Stimulated activated CD8-positive, alpha-beta memory T cell treated with anti-CD3 and anti-CD28 coated beads, Interleukin-7, amount 100 ng/mL, for 1 hour (primary cell): ENCODE data around the gene PLD3.

Experiments used
- DNase-seq, 2 donors: peaks; one replicate each; pipeline ENCODE4 v3.0.0-alpha.2; 2020; ENCODE audit warnings: low read depth in 2 of 2

The PLD3 gene

DNA sequence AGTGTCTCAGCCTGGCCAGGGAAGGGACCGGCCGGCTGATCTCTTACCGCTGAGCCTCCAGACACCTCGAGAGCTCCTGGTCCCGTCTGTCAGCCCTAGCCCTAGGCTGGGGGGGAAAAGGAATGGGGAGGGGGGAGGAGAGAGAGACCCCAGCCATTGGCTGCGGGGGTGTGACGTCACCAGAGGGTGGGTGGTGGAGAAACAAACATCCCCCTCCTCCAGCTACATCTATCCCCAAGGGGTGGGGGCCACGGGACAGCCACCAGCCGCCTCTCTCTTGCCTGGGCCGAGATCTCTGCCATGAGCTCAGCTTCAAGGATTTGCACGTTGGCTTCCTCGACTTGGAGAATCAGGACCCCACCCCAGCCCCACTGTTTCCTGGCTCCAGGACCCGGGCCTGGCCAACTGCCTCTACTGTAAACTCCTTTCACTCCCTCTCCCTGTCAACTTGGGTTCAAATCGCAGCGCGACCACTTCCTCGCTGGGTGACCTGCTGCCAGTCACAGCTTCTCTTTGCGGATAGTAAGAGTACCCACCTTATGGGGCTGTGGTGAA lies 64.9 kb downstream of the PLD3 start, which contains the start of gene PRX:
Gene PRX, minus strand, starts transcription at position 88 of the 555 bp plus-strand sequence. CDS start 5,446 bp downstream, outside the sequence.
- DNase-seq = no peak

DNA sequence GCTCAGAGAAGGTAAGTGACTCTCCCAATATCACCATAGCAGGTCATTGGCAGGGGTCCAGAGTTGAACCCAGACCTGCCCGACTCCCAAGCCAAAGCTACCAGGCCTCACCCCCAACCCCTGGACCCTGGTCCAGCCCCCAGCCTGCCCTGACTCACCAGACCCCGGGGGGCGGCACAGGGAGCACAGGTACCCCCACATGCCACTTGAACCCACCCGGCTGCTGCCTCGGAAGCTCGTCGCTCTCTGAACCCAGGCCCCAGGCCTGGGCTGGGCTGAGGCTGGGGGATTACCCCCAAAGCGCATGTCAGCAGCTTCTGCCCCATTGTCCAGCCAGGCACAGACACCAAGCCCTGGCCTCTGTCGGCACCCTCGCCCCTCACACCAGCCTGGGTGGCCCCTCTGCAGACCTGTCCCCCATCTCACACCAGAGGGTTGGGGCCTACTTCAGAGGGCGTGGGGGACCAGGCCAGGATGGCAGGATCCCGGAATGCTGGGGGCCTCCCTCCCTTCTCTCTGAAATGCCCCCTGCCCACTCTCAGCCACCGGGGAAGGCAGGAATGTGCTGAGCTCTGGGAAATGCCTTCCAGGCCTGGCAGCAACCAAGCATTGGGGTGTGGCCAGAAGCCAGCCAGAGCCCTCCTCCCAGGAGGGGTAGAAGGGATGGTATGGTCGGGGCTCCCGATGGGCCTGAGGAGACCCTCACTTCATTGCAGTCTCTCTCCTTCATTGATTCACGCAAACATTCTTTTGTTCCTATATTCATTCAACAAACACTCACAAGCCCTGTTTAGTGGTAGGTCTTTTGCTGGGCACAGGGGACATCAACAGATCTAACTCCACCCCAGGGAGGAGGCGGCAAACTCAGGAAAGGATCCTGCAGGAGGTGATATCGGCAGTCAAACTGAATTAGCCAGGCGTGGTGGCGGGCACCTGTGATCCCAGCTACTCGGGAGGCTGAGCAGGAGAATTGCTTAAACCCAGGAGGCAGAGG lies 66.3 kb downstream of the PLD3 start:
- DNase-seq = no peak

DNA sequence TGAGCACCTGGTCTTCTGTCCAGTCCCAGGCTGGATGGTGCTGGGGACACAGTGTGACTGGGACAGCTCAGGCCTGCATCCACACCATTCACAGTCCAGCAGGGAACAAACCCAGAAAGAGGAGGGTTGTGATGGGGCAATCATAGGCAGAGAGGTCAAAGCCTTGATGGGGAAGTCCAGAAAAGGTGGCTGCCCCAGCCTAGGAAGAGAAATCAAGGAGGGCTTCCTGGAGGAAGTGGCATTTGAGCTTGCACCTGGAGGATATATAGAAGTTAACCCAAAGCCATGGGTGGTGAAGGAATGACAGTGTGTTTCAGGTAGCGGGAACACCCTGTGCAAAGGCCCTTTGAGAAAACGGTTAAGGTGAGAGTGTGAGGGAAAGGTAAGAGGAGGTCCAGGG lies 67.3 kb downstream of the PLD3 start:
- DNase-seq = no peak

DNA sequence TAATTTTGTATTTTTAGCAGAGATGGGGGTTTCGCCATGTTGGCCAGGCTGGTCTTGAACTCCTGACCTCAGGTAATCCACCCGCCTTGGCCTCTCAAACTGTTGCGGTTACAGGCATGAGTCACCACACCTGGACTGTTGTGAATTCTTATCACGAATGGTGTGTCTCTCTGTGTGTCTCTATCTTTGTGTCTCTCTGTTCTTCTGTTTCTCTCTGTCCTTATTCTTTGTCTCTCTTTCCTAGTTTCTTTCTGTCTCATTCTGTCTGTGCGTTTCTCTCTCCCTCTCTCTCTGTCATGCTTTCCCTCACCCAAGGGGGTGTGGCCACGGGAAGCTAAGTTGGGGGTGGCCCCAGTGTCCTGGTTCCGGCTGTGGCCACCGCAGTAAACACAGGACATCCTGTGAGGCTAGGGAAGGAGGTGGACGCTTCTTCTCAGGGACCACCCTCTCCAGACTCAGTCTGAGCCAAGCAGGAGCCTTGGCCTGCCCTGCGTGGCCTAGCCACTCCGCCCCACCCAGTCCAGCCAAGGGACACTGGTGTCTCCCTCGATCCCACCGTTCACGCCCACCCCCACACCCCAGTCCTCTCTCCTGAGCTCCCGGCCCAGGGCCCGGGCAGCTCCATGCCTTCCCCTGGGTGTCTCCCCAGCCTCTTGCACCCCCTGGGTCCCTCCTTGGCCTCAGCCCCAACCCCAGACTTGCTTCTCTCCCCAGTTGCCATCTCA lies 68.6 kb downstream of the PLD3 start:
- DNase-seq = no peak

DNA sequence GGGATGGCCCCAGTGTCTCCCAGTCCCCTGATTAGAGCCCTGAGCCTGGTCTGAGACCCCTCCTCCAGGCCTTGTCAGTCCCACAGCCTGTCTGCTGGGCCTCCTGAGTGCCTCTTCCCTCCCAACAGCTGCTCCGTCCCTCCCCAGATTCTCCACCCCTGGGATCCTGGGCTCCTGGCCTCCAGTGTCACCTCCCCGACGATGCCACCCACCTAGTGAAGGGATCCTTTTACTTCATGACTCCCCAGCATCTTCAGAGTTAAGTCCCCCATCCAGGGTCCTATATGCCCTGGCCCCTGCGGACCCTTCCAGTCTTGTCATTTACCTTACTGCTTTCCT lies 69.1 kb downstream of the PLD3 start:
- DNase-seq = no peak

DNA sequence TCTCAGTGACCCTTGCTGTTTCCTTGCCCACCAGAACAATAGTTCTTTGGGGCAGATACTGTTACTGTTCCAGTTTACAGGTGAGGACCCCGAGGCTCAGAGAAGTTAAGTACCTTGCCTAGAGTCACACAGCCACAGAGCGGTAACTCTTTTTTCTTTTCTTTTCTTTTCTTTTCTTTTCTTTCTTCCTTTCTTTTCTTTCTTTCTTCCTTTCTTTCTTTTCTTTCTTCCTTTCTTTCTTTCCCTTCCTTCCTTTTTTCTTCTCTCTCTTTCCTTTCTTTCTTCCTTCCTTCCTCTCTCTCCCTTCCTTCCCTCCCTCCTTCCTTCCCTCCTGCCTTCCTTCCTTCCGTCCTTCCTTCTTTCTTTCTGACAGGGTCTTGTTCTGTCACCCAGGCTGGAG lies 69.5 kb downstream of the PLD3 start:
- DNase-seq = no peak

DNA sequence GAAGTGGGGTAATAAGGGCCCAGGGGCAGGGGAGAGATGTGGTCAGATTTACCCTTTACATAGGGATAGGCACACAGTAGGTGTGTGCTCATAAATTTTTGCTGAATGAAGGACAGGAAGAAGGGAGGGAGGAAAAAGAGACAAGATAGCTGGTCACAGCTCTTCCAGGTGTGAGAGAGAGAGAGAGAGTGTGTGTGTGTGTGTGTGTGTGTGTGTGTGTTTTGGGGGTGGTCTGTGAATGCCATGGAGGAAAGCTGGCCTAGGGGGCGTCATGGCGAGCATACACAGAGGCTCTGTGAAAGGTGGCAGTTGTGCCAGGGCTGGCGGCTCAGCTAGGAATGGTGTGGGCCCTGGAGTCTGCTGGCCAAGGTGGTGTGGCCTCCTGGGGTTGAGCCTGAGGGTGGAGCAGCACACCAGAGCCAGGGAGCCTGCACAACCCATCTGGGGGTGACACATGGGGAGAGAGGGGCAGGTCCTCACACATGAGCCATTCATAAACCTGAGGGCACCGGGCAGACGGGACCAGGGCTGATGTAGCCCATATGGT lies 70.6 kb downstream of the PLD3 start:
- no peak for DNase-seq

DNA sequence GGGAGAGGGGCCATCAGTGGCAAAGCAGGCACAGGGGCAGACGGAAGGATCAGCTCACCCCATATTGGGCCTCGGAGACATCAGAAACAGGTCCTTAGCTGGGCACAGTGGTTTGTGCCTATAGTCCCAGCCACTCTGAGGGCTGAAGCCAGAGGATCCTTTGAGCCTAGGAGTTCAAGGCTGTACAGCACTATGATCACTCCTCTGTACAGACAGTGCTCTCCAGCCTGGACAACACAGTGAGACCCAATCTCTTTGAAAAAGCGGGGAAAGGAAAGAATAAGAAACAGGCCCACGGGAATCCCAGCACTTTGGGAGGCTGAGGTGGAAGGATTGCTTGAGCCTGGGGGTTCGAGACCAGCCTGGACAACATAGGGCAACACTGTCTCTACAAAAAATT lies 71.3 kb downstream of the PLD3 start:
- no peak for DNase-seq

DNA sequence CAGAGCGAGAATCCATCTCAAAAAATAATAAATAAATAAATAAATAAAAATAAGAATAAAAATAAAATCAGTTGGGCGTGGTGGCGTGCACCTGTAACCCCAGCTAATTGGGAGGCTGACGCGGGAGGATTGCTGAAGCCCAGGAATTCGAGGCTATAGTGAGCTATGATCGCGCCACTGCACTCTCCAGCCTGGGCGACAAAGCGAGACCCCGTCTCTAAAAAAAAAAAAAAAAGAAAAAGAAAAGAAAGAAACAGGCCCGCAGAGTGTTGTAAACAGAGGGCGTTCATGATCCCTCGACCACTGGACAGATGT lies 71.9 kb downstream of the PLD3 start:
- DNase-seq = no peak

DNA sequence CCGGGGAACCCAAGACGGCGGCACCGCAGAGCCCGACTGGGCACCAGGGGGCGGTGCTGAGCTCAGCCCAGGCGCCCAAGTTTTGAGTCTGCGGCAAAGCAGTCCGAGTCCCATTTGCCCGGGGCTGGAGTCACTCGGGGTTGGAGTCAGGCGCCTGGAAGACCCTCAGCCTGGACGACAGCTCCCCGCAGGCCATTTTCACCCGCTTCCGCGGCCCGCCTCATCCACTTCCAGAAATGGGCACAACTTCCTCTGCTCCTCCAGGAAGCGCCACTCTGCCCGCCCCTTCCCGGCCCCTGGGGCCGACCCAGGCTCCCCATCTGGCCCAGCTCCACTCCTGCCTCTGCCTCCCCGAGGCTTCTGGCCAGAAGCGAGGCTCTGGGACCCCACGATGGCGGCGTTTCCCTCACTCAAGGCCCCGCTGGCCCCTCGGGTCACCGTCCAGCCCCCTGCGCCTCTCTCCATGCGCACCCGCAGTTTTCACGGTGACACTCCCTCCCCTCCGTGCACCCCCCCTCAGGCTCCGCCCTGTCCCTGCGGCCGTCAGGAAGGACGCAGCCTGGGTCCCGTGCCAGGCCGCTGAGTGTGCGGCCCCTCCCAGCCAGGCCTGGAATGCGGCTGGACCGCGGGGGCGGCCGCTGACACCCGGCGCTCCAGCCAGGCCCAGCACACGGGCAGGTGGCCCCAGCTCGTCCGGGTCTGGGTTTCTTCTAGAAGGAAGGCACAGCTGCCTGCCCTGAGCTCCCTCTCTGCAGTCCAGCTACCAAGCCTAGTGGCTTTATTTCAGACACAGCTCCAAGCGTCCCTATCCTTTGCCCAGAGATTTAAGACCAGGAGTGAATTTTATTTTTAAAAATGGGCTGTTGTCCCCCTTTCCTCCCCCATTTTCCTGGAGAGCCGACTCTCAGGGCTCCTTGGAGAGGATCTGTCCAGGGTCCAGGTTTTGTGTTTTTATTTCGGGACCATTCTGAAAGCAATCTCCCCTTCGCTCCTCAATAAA lies 72.6 kb downstream of the PLD3 start:
- DNase-seq = peak; percentile 49 to 53

DNA sequence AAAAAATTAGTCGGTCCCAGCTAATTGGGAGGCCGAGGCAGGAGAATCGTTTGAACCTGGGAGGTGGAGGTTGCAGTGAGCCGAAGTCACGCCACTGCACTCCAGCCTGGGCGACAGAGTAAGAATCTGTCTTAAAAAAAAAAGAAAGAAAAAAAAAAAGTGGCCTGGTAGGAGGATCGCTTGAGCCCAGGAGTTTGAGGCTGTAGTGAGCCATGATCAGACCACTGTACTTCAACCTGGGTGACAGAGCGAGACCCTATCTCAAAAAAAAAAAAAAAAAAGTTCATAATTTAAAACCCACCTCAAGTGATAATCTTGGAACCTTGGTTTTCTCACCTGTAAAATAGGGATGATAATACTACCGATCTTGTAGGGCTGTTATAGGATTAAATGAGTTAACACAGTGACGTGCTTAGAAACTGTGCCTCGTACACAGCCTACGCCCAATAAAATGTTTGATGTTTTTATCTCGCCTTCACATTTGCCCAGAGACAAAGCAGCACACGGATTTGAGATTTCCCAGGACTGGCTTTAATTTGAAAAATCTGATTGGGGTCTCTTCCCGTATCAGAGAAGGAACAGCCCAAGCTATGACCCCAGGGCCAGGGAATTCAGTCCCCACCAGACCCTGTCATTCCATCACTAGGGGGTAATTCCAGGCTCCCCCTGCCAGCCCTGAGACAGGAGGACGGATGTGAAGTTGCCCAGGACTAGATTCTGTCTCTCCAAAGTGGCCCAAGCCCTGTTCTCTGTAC lies 73.7 kb downstream of the PLD3 start:
- DNase-seq = no peak

DNA sequence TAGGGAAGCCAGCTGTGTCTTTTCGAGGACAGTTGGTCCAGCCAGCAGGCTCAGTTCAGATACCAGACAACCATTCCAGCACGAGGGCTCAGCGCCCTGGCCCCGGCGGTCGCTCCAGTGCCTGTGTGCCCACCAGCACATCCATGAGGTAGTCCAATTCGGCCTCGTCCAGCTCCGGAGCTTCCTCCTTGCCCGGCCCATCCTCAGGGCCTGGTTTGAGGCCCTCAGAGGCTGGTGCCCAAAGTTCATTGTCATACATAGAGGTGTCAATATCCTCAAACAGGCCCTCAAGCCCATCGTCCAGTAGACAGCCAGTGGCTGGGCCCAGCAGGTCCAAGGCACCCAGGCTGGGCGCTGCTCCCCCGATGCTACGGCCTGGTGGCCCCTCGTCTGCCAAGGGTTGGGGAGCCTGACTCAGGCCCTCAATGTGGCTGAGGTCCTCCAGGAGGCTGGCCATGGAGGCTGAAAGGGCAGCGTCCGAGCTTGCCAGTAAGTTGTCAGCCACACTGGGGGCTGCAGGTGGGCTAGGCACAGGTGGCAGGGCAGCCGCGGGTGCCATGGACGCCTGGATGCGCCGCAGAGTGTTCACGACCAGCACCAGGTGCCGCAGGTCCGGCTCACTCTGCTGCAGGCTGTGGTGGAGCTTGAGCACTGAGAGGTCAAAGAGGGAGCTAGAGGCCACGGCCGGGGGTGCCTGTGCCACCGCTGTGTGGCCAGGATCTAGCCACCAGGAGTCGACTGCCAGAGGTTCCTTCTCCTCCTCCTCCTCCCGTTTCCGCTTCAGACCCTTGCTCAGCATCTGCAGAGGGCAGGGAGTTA lies 74.5 kb downstream of the PLD3 start:
- DNase-seq = no peak

DNA sequence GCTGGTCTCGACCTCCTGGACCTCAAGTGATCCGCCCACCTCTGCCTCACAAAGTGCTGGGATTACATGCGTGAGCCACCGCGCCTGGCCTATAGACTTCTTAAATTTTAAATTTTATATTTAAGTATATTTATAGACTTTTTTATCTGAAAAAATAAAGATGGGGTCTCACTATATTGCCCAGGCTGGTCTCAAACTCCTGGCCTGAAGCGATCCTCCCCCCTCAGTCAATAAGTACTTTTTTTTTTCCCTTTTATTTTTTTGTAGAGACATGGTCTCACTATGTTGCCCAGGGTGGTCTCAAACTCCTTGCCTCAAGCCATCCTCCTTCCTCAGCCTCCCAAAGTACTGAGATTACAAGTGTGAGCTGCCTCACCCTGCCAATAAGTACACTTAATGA lies 75.4 kb downstream of the PLD3 start:
- no peak for DNase-seq

DNA sequence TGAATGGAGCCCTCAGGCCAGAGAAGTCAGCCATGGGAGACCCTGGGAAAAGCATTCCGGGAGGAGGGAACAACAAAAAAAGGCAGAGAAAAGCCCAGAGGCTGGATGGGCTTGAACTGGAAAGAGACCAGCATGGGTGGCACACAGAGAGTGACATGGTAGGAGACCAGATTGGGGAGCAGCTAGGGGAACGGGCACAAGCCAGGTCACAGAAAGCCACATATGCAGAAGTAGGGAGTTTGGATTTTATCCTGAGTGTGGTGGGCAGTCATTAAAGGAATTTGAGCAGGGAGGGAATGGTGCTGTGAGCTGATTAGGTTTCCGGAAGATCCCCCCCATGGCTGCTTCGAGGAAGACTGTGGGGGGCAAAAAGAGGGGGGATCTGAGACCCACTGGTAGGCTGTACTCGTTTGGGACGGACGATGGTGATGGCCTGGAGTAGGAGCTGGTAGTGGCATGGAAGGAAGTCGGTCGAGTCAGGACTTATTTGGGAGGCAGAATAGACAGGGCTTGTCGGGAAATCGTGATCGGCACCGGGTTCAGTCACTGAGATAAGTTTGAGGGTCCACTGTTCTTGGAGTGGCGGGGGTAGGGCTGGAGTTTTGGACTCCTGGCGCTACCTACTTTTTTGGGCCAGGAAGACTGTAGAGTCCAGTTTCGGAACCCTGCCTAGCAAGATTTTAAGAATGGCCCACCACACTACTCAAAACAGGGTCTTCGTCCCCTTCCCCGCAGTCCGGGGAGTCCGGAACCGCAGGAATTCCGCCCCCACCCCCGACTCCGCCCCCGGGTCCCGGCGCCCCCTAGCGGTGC lies 76.3 kb downstream of the PLD3 start:
- no peak for DNase-seq

DNA sequence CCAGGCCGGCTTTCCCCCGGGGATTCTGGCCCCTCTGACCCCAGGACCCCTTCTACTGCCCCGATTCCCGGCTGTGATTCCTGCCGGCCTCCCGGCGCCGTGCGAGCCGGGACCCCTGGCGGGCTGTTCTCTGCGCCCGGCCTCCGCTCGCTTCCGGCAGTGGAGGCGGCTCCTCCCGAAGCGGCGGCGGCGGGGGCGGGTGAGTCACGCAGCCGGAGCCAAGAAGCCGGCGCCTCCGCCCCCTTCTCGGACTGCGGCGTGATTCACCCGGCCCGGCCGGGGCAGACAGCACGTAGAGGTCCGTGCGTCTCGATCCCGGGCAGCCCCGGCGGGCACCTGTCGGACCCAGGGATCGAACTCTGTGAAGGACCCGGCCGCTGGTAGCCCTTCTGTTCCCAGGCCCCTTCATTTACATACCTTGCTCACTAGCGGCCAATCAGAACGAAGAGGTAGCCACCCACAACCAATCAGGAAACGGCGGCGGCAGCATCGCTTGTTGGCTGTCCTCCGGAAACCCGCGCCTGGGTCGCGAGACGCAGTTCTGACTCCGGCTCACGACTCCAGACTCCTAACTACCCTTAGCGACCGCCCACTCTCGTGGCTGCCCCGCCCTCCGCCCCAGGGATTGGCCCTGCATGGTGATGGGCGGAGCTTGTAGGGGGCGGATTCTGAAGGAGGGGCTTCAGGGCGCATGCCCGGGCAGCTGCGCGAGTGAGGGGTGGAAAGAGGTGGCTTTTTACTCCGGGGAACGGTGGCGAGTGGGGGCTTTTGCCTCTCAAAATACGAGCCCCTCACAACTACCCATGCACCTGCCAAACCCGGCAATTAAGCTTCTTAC lies 77.2 kb downstream of the PLD3 start, which contains the start of gene SERTAD1:
Gene SERTAD1, minus strand, starts transcription at position 543 of the 838 bp plus-strand sequence. CDS start 2,446 bp downstream, outside the sequence.
- DNase-seq = peak; percentile 100
